Left lung (tissue), 10 donors: ENCODE results near the gene TMEM63A. TPM values are rescaled to one million over a fixed set of nuclear protein-coding genes. Genes with fewer than 3 reads are reported as not detected.

Experiments used
- ATAC-seq: fragments of 200-7000 bp; cut with Tn5 transposase; one replicate; pipeline ENCODE4 v1.9.1; 2020; ENCODE audit warnings: moderate library complexity
- DNase-seq, 4 donors: peaks; one replicate each; pipeline ENCODE4 v3.0.0-alpha.2; 2013 to 2020
- H3K27ac ChIP-seq, 2 donors: fragments of 200-600 bp; sonication (generic) in 1 of 2; one replicate each; pipeline versions ENCODE4 v1.5.0 to v1.8.0; 2020 to 2021
- H3K27me3 ChIP-seq, 2 donors: fragments of 200-600 bp; sonication (generic) in 1 of 2; one replicate each; pipeline versions ENCODE4 v1.5.0 to v1.8.0; 2020 to 2021
- H3K36me3 ChIP-seq, 2 donors: fragments of 200-600 bp; sonication (generic) in 1 of 2; one replicate each; pipeline versions ENCODE4 v1.5.0 to v1.8.0; 2020 to 2021
- H3K4me1 ChIP-seq, 2 donors: fragments of 200-600 bp; one replicate each; pipeline ENCODE4 v1.8.0; 2021
- H3K4me3 ChIP-seq, 2 donors: fragments of 200-600 bp; sonication (generic) in 1 of 2; one replicate each; pipeline versions ENCODE4 v1.5.0 to v1.8.0; 2020 to 2021; ENCODE audit warnings: mild to moderate bottlenecking in 1 of 2
- H3K9me3 ChIP-seq, 2 donors: fragments of 200-600 bp; sonication (generic) in 1 of 2; one replicate each; pipeline versions ENCODE4 v1.5.0 to v1.8.0; 2020 to 2021
- intact Hi-C, 2 donors: fragments of 100-400 bp; cut with DNase I; formaldehyde crosslinking; loops; one replicate each; pipeline versions ENCODE4 v1.11.2 to v1.14.2; 2022
- polyA plus RNA-seq, 6 donors: library from polyadenylated mRNA; unstranded; fragments of 120-200 nt; gene quantifications; one replicate each; pipeline ENCODE4 v1.2.1, GENCODE V29; 2013; ENCODE audit not compliant: insufficient read length in 6 of 6
- total RNA-seq, 2 donors: library from RNA; stranded (reverse); fragmentation: NEBNext Ultra II Directional; extraction: Animal tissue kit (Norgen Biotek cat#: 25700); gene quantifications; one replicate each; pipeline ENCODE4 v1.2.1, GENCODE V29; 2021
- TF ChIP-seq, protein P1 (sequence below), 2 donors: fragments of 200-600 bp; sonication (generic) in 1 of 2; IDR thresholded peaks; one replicate each; pipeline versions ENCODE4 v1.5.0 to v1.8.0; 2021; ENCODE audit warnings: antibody characterized with exemption in 2 of 2
- donor health status: DM: no; HTN: yes; CAD: no.
- donor health status: DM: no; HTN: no; CAD: no.

Gene TMEM63A
- total and polyA plus RNA-seq, 8 donors: 77.4 to 167 (median 123) TPM

- DNase-seq (no peak), ATAC-seq (no peak)
- H3K27me3 ChIP-seq: no peaks in the 10 kb centered on the region
- no peak overlapping the region for H3K4me3 ChIP-seq
- peaks cover 0 to 93% of the 10 kb centered on the region in 2 donors for H3K36me3 ChIP-seq
- intact Hi-C loops: no loop called here
- H3K27ac ChIP-seq: peak overlapping the region in 1 of 2 donors; percentile 60
- no peaks in the 10 kb centered on the region for H3K9me3 ChIP-seq
- TF ChIP-seq, protein P1, sequence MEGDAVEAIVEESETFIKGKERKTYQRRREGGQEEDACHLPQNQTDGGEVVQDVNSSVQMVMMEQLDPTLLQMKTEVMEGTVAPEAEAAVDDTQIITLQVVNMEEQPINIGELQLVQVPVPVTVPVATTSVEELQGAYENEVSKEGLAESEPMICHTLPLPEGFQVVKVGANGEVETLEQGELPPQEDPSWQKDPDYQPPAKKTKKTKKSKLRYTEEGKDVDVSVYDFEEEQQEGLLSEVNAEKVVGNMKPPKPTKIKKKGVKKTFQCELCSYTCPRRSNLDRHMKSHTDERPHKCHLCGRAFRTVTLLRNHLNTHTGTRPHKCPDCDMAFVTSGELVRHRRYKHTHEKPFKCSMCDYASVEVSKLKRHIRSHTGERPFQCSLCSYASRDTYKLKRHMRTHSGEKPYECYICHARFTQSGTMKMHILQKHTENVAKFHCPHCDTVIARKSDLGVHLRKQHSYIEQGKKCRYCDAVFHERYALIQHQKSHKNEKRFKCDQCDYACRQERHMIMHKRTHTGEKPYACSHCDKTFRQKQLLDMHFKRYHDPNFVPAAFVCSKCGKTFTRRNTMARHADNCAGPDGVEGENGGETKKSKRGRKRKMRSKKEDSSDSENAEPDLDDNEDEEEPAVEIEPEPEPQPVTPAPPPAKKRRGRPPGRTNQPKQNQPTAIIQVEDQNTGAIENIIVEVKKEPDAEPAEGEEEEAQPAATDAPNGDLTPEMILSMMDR (IDR thresholded peaks at IDR 0.05): no peak
- H3K4me1 ChIP-seq: peaks cover 7 to 15% of the 10 kb centered on the region in 2 donors
Observed at GRCh38 chr1:225860876-225861441, 21.2 kb downstream of the TMEM63A start.

DNA sequence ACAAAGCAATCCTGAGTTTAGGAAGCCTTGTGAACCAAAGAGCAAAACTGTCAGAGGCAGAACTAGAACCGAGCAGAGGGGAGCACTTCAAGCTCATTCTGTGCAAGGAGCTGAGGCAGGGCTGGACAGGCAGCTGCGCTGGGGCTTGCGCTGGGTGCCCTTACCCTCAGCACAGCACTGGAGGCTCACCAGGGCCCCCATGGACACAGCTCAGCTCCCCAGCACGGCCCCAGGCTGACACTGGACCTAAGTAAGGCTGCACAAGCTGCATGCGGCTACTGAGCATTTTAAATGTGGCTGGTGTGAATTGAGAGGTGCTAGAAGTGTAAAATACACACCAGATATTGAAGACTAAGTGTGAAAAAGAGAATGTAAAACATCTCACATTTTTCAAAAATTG is 22.1 kb downstream of the TMEM63A start:
- Histone ChIP-seq H3K9me3 (no peaks in the 10 kb centered on the region), H3K4me3 (no peak overlapping the region), H3K27me3 (no peaks in the 10 kb centered on the region), H3K27ac (no peak overlapping the region), H3K36me3 (peaks cover 0 to 93% of the 10 kb centered on the region in 2 donors), H3K4me1 (peaks cover 10 to 20% of the 10 kb centered on the region in 2 donors)
- intact Hi-C loops: no loop called here
- DNase-seq (no peak), ATAC-seq (no peak)
- TF ChIP-seq, protein P1 (IDR thresholded peaks at IDR 0.05): no peak

DNA sequence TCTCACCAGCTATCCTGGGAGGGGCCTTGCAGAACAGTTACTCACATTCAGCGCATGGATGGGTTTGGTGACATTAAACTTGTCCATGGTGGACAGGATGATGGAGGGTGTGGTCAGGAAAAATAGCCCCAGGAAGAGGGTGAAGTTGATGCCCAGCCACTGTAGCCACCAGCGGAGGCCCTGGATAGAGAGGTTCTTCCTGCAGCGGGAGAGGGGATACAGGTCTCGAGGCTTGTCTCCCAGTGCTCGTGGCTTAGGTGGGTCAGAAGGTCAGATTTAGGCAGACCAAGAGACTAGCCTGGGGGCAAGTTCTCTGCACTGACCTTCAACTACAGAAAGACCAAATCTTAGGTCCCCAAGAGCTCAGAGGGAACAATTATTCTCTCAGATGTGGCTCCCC is 23.0 kb downstream of the TMEM63A start:
- Histone ChIP-seq H3K4me3 (no peak overlapping the region), H3K27ac (no peak overlapping the region), H3K27me3 (no peaks in the 10 kb centered on the region), H3K4me1 (peaks cover 4 to 20% of the 10 kb centered on the region in 2 donors), H3K9me3 (no peaks in the 10 kb centered on the region), H3K36me3 (peaks cover 0 to 96% of the 10 kb centered on the region in 2 donors)
- ATAC-seq (no peak), DNase-seq (no peak)
- intact Hi-C loops: no loop called here
- TF ChIP-seq, protein P1 (IDR thresholded peaks at IDR 0.05): no peak

- no peak overlapping the region for H3K4me3 ChIP-seq
- H3K36me3 ChIP-seq: peaks cover 0 to 96% of the 10 kb centered on the region in 2 donors
- H3K27ac ChIP-seq: peak overlapping the region in 1 of 2 donors; percentile 65
- no peak for ATAC-seq
- no peaks in the 10 kb centered on the region for H3K27me3 ChIP-seq
- peaks cover 4 to 24% of the 10 kb centered on the region in 2 donors for H3K4me1 ChIP-seq
- TF ChIP-seq, protein P1 (IDR thresholded peaks at IDR 0.05): no peak
- intact Hi-C loops: no loop called here
- no peaks in the 10 kb centered on the region for H3K9me3 ChIP-seq
- no peak for DNase-seq
Observed at GRCh38 chr1:225857256-225857655, 24.9 kb downstream of the TMEM63A start.

GRCh38 chr1:225855503-225856300 is 26.5 kb downstream of the TMEM63A start:
- Histone ChIP-seq H3K4me1 (peaks cover 4 to 29% of the 10 kb centered on the region in 2 donors), H3K9me3 (no peaks in the 10 kb centered on the region), H3K36me3 (peaks cover 0 to 95% of the 10 kb centered on the region in 2 donors), H3K27ac (peak overlapping the region; percentile 44 to 65), H3K4me3 (no peak overlapping the region), H3K27me3 (no peaks in the 10 kb centered on the region)
- ATAC-seq (no peak), DNase-seq (peak in 1 of 4 donors; percentile 23)
- TF ChIP-seq, protein P1 (IDR thresholded peaks at IDR 0.05): peak in 1 of 2 donors; percentile 9
- intact Hi-C loops: no loop called here
